Psoas muscle (tissue), 8 donors: ENCODE measurements around the gene THPO. TPM values are rescaled to one million over a fixed set of nuclear protein-coding genes. Genes with fewer than 3 reads are reported as not detected.

Experiments used
- ATAC-seq, 4 donors: fragments of 200-7000 bp; cut with Tn5 transposase; one replicate each; pipeline ENCODE4 v1.9.1; 2020; ENCODE audit warnings: moderate library complexity in 3 of 4, mild to moderate bottlenecking in 2 of 4
- DNase-seq, 2 donors: peaks; one replicate each; pipeline ENCODE4 v3.0.0-alpha.2; 2020
- H3K27ac ChIP-seq: fragments of 200-600 bp; one replicate; pipeline ENCODE4 v1.8.0; 2022
- H3K27me3 ChIP-seq, 3 donors: fragments of 200-600 bp in 1 of 3; one replicate each; pipeline versions ENCODE4 v1.6.1 to v1.8.0; 2013 to 2022; ENCODE audit warnings: low read length in 2 of 3, mild to moderate bottlenecking in 2 of 3, moderate library complexity in 1 of 3; ENCODE audit not compliant: insufficient read depth in 3 of 3
- H3K36me3 ChIP-seq, 2 donors: fragments of 200-600 bp in 1 of 2; one replicate each; pipeline versions ENCODE4 v1.6.1 to v1.8.0; 2013 to 2022; ENCODE audit warnings: low read depth in 1 of 2, mild to moderate bottlenecking in 1 of 2, moderate library complexity in 1 of 2; ENCODE audit not compliant: insufficient read depth in 1 of 2
- H3K4me1 ChIP-seq: fragments of 200-600 bp; one replicate; pipeline ENCODE4 v1.8.0; 2022
- H3K4me3 ChIP-seq: fragments of 200-600 bp; one replicate; pipeline ENCODE4 v1.8.0; 2022; ENCODE audit warnings: mild to moderate bottlenecking
- H3K9me3 ChIP-seq: fragments of 200-600 bp; one replicate; pipeline ENCODE4 v1.8.0; 2022
- CTCF ChIP-seq: fragments of 200-600 bp; IDR thresholded peaks from one replicate; pipeline ENCODE4 v1.8.0; 2022; ENCODE audit warnings: antibody characterized with exemption
- WGBS, 3 donors: extraction: QIAGEN DNeasy Blood & Tissue Kit; methylation state at CpG; one replicate each; pipeline versions ENCODE4 v1.1.6 to v1.1.7; 2013; 5-methylcytosine and 5-hydroxymethylcytosine counted together
- intact Hi-C, 2 donors: fragments of 100-400 bp; cut with DNase I; formaldehyde crosslinking; loops; one replicate each; pipeline versions ENCODE4 v1.11.0 to v1.14.2; 2022
- long read RNA-seq, 2 donors: library from polyadenylated mRNA; unstranded; transcript quantifications; one replicate each; pipeline ENCODE4 v2.0.0, GENCODE V29; 2021
- polyA plus RNA-seq, 3 donors: library from polyadenylated mRNA; stranded (reverse); fragments of 200-250 nt; gene quantifications; one replicate each; pipeline ENCODE4 v1.2.3, GENCODE V29; 2013
- total RNA-seq, 4 donors: library from RNA; stranded (reverse); fragmentation: NEBNext Ultra II Directional in 2 of 4; extraction: Animal tissue kit (Norgen Biotek cat#: 25700) in 2 of 4; gene quantifications; one replicate each; pipeline versions ENCODE4 v1.2.1 to v1.2.4, GENCODE V29; 2021 to 2023
- donor health status: healthy with polysubstance abuse.
- donor health status: DM: no; HTN: no; CAD: no; lungs with moderate emphysema.
- donor health status: Bipolar disorder and iron deficiency.
- donor health status: healthy.
- donor health status: DM: yes; HTN: yes; CAD: no.
- donor health status: DM: no; HTN: no; CAD: no.
- donor health status: DM: no; HTN: no; CAD: no.
- donor health status: DM: yes; HTN: yes; CAD: no.

Gene THPO
- 1 to 10 TPM in 2 of 4 donors, under 1 TPM in 2; 0.79 to 3.0 (median 1.3) TPM for total RNA-seq
- polyA plus RNA-seq, result 1 to 10 TPM in 1 of 3 donors, under 1 TPM in 2; 0.49 to 1.2 (median 0.55) TPM
- long read RNA-seq, donor 1, partial matches to known transcripts, result 0 of 1 reads
- long read RNA-seq, donor 1, other reads (novel, unspliced or antisense), result 1 of 1 reads
- long read RNA-seq, donor 2, partial matches to known transcripts, result 0 of 1 reads
- long read RNA-seq, donor 2, other reads (novel, unspliced or antisense), result 0 of 1 reads

- peak within 1 kb of the TSS; percentile 57 for H3K4me3 ChIP-seq
- peak; percentile 45 to 75 (median 68) for ATAC-seq
- intact Hi-C loops, result loop anchor here in 1 of 2 donors (10.0 kb wide), 1 partner anchor 397 kb away; no protein-coding TSS in a partner anchor
Measured at GRCh38 chr3:184377882-184378445, at the start of gene THPO. TSS of gene THPO (minus strand) at chr3:184378207. CDS start at chr3:184376259, 1,948 bp downstream.

GRCh38 chr3:184426691-184427141, 48.7 kb upstream of the THPO start:
- ATAC-seq, result no peak
- Histone ChIP-seq H3K27me3 (peaks cover 0 to 2% (median 0%) of the 10 kb centered on the region in 3 donors), H3K4me1 (no peaks in the 10 kb centered on the region), H3K27ac (no peak overlapping the region), H3K4me3 (no peak overlapping the region), H3K36me3 (no peaks in the 10 kb centered on the region), H3K9me3 (no peaks in the 10 kb centered on the region)
- 84 to 91% (median 88%) methylated on average over 12 of the region's 12 CpGs for WGBS, 3 donors
- no peak for DNase-seq
- intact Hi-C loops, result no loop called here
- TF ChIP-seq CTCF, result no peak

More at GRCh38 chr3:184377882-184378445, at the start of gene THPO:
- DNase-seq, result peak in 1 of 2 donors; percentile 47
- Histone ChIP-seq H3K9me3 (no peaks in the 10 kb centered on the region), H3K27me3 (peaks cover 0 to 32% (median 0%) of the 10 kb centered on the region in 3 donors), H3K4me1 (peaks cover 10% of the 10 kb centered on the region), H3K36me3 (no peaks in the 10 kb centered on the region), H3K27ac (peak within 1 kb of the TSS; percentile 77)
- TF ChIP-seq CTCF, result no peak
- 52 to 56% (median 53%) methylated on average over 7 of the region's 7 CpGs for WGBS, 3 donors

- no peaks in the 10 kb centered on the region for H3K4me1 ChIP-seq
- H3K27ac ChIP-seq, result no peak overlapping the region
- no peak for TF ChIP-seq CTCF
- 76 to 91% (median 88%) methylated on average over 3 of the region's 3 CpGs for WGBS, 3 donors
- no peaks in the 10 kb centered on the region for H3K36me3 ChIP-seq
- no peak overlapping the region for H3K4me3 ChIP-seq
- H3K9me3 ChIP-seq, result no peaks in the 10 kb centered on the region
- no peak for DNase-seq
- H3K27me3 ChIP-seq, result peaks cover 0 to 2% (median 0%) of the 10 kb centered on the region in 3 donors
- intact Hi-C loops, result loop anchor here in 1 of 2 donors (5.0 kb wide), 1 partner anchor 69 kb away; no protein-coding TSS in a partner anchor
- no peak for ATAC-seq
Measured at GRCh38 chr3:184423561-184423960, 45.6 kb upstream of the THPO start.

GRCh38 chr3:184419171-184419570, 41.2 kb upstream of the THPO start:
- H3K4me1 ChIP-seq, result no peaks in the 10 kb centered on the region
- H3K36me3 ChIP-seq, result no peaks in the 10 kb centered on the region
- H3K4me3 ChIP-seq, result no peak overlapping the region
- no peak for ATAC-seq
- no peaks in the 10 kb centered on the region for H3K27me3 ChIP-seq
- intact Hi-C loops, result loop anchor here in 1 of 2 donors (5.0 kb wide), 2 partner anchors 48 to 93 kb away; no protein-coding TSS in a partner anchor
- H3K9me3 ChIP-seq, result no peaks in the 10 kb centered on the region
- 34 to 59% (median 49%) methylated on average over 5 of the region's 5 CpGs for WGBS, 3 donors
- DNase-seq, result no peak
- H3K27ac ChIP-seq, result no peak overlapping the region
- TF ChIP-seq CTCF, result no peak
